Endothelial cell (in vitro differentiated cells): Measurements from ENCODE around the gene GAS6. TPM values are rescaled to one million over a fixed set of nuclear protein-coding genes. Genes with fewer than 3 reads are reported as not detected.

Experiments
- DNase-seq: peaks from one replicate; pipeline ENCODE4 v3.0.0; 2021; ENCODE audit warnings: low spot score
- H3K27ac Mint-ChIP-seq: one replicate; pipeline ENCODE4 v1.8.0; 2021; ENCODE audit warnings: mixed read lengths, inconsistent platforms; ENCODE audit not compliant: unreplicated experiment
- H3K27me3 Mint-ChIP-seq: one replicate; pipeline ENCODE4 v1.8.0; 2021; ENCODE audit warnings: mild to moderate bottlenecking, moderate library complexity, mixed read lengths, inconsistent platforms; ENCODE audit not compliant: unreplicated experiment
- H3K36me3 Mint-ChIP-seq: one replicate; pipeline ENCODE4 v1.8.0; 2021; ENCODE audit warnings: mild to moderate bottlenecking, low read depth, mixed read lengths, inconsistent platforms; ENCODE audit not compliant: unreplicated experiment
- H3K4me1 Mint-ChIP-seq: one replicate; pipeline ENCODE4 v1.8.0; 2021; ENCODE audit warnings: mild to moderate bottlenecking, mixed read lengths, inconsistent platforms; ENCODE audit not compliant: unreplicated experiment
- H3K4me3 Mint-ChIP-seq: one replicate; pipeline ENCODE4 v1.8.0; 2021; ENCODE audit warnings: mild to moderate bottlenecking, mixed read lengths, inconsistent platforms; ENCODE audit not compliant: unreplicated experiment
- H3K9me3 Mint-ChIP-seq: one replicate; pipeline ENCODE4 v1.8.0; 2021; ENCODE audit warnings: mixed read lengths, inconsistent platforms; ENCODE audit not compliant: unreplicated experiment
- CTCF ChIP-seq: fragments of 200-600 bp; sonication (generic); IDR thresholded peaks from one replicate; pipeline ENCODE4 v1.5.0; 2021; ENCODE audit warnings: antibody characterized with exemption; ENCODE audit not compliant: unreplicated experiment
- total RNA-seq: library from RNA; stranded (reverse); fragmentation: NEBNext Ultra II Directional; extraction: Animal tissue kit (Norgen Biotek cat#: 25700); gene quantifications from one replicate; pipeline ENCODE4 v1.2.1, GENCODE V29; 2021; ENCODE audit not compliant: unreplicated experiment

GAS6 gene
- total RNA-seq, 1 donor from 2014 or later = 19.8 TPM

- no peak for DNase-seq
- H3K27me3 Mint-ChIP-seq = peaks cover 55% of the 10 kb centered on the region
- H3K36me3 Mint-ChIP-seq = peaks cover 11% of the 10 kb centered on the region
- H3K9me3 Mint-ChIP-seq = no peaks in the 10 kb centered on the region
- H3K4me3 Mint-ChIP-seq = peak overlapping the region; percentile 73
- TF ChIP-seq CTCF = no peak
- peaks cover 30% of the 10 kb centered on the region for H3K4me1 Mint-ChIP-seq
- peak overlapping the region; percentile 95 for H3K27ac Mint-ChIP-seq
These were observed 45.8 kb downstream of the GAS6 start for GRCh38 chr13:113817860-113818691.

- no peaks in the 10 kb centered on the region for H3K9me3 Mint-ChIP-seq
- H3K27ac Mint-ChIP-seq = peak overlapping the region; percentile 95
- peaks cover 30% of the 10 kb centered on the region for H3K4me1 Mint-ChIP-seq
- peaks cover 51% of the 10 kb centered on the region for H3K27me3 Mint-ChIP-seq
- peaks cover 11% of the 10 kb centered on the region for H3K36me3 Mint-ChIP-seq
- peak overlapping the region; percentile 73 for H3K4me3 Mint-ChIP-seq
- TF ChIP-seq CTCF = peak; percentile 75
- peak; percentile 88 for DNase-seq
These were observed 46.7 kb downstream of the GAS6 start for GRCh38 chr13:113816946-113817859.

- Mint-ChIP-seq H3K27me3 (peaks cover 47% of the 10 kb centered on the region), H3K4me3 (peak overlapping the region; percentile 83), H3K4me1 (peaks cover 30% of the 10 kb centered on the region), H3K27ac (peak overlapping the region; percentile 94), H3K9me3 (no peaks in the 10 kb centered on the region), H3K36me3 (peaks cover 17% of the 10 kb centered on the region)
- DNase-seq = no peak
- TF ChIP-seq CTCF = no peak
These were observed 47.5 kb downstream of the GAS6 start for GRCh38 chr13:113816254-113816929.

- H3K27ac Mint-ChIP-seq = peak overlapping the region; percentile 94
- DNase-seq = no peak
- H3K9me3 Mint-ChIP-seq = no peaks in the 10 kb centered on the region
- H3K27me3 Mint-ChIP-seq = peaks cover 43% of the 10 kb centered on the region
- H3K36me3 Mint-ChIP-seq = peaks cover 19% of the 10 kb centered on the region
- TF ChIP-seq CTCF = no peak
- peaks cover 26% of the 10 kb centered on the region for H3K4me1 Mint-ChIP-seq
- peak overlapping the region; percentile 83 for H3K4me3 Mint-ChIP-seq
These were observed 48.5 kb downstream of the GAS6 start for GRCh38 chr13:113815151-113816058.
